Right lobe of liver (tissue), 6 donors: ENCODE data around the gene SART1. TPM values are rescaled to one million over a fixed set of nuclear protein-coding genes. Genes with fewer than 3 reads are reported as not detected.

Source experiments
- ATAC-seq, 4 donors: fragments of 200-7000 bp; cut with Tn5 transposase; one replicate each; pipeline ENCODE4 v1.9.1; 2020; ENCODE audit warnings: mild to moderate bottlenecking in 4 of 4, moderate library complexity in 4 of 4
- DNase-seq, 3 donors: peaks; one replicate each; pipeline ENCODE4 v3.0.0-alpha.2; 2020
- H3K27ac ChIP-seq, 3 donors: fragments of 200-600 bp; one replicate each; pipeline ENCODE4 v1.8.0; 2022
- H3K27me3 ChIP-seq, 2 donors: fragments of 200-600 bp; one replicate each; pipeline ENCODE4 v1.8.0; 2022
- H3K36me3 ChIP-seq, 4 donors: fragments of 200-600 bp; sonication (generic) in 1 of 4; one replicate each; pipeline versions ENCODE4 v1.5.1 to v1.8.0; 2017 to 2022; ENCODE audit warnings: control low read depth in 1 of 4
- H3K4me1 ChIP-seq, 4 donors: fragments of 200-600 bp; sonication (generic) in 1 of 4; one replicate each; pipeline versions ENCODE4 v1.5.1 to v1.8.0; 2017 to 2022; ENCODE audit warnings: control low read depth in 1 of 4
- H3K4me3 ChIP-seq, 3 donors: fragments of 200-600 bp; one replicate each; pipeline ENCODE4 v1.8.0; 2022
- H3K9me3 ChIP-seq, 4 donors: fragments of 200-600 bp; sonication (generic) in 1 of 4; one replicate each; pipeline versions ENCODE4 v1.5.1 to v1.8.0; 2017 to 2022; ENCODE audit warnings: control low read depth in 1 of 4
- CTCF ChIP-seq, 4 donors: fragments of 200-600 bp in 3 of 4; fragments of 450-650 bp in 1 of 4; IDR thresholded peaks; one replicate each; pipeline versions ENCODE4 v1.5.1 to v1.8.0; 2016 to 2022; ENCODE audit warnings: antibody characterized with exemption in 4 of 4, mild to moderate bottlenecking in 2 of 4
- POLR2A ChIP-seq: fragments of 450-650 bp; IDR thresholded peaks from one replicate; pipeline ENCODE4 v1.6.1; 2017; ENCODE audit warnings: antibody characterized with exemption, mild to moderate bottlenecking
- WGBS: methylation state at CpG from one replicate; pipeline ENCODE4 v1.1.6; 2018; ENCODE audit warnings: low coverage, low lambda C conversion rate; ENCODE audit not compliant: insufficient coverage; ENCODE audit errors: missing lambda C conversion rate; 5-methylcytosine and 5-hydroxymethylcytosine counted together
- intact Hi-C, 2 donors: fragments of 100-400 bp; cut with DNase I; formaldehyde crosslinking; loops; one replicate each; pipeline versions ENCODE4 v1.11.2 to v1.14.1; 2022
- total RNA-seq, 6 experiments: library from RNA; depleted of rRNA in 2 of 6; stranded (reverse); fragments of >200 nt in 2 of 6; fragmentation: NEBNext Ultra II Directional in 3 of 6; extraction: Animal tissue kit (Norgen Biotek cat#: 25700) in 3 of 6; gene quantifications; one replicate each; pipeline versions ENCODE4 v1.1.0 to v1.2.4, GENCODE V29; 2016 to 2023
- donor health status: DM: no; HTN: yes; CAD: no.
- donor health status: DM: no; HTN: no; CAD: no.
- donor health status: DM: no; HTN: no; CAD: no.
- donor health status: DM: no; HTN: yes; CAD: no.
- donor health status: DM: no; HTN: yes; CAD: no.

The SART1 gene
- total RNA-seq, 6 experiments from 2014 or later, result 14.3 to 34.1 (median 20.6) TPM

- Histone ChIP-seq H3K27ac (peak within 1 kb of the TSS; percentile 84 to 90 (median 85)), H3K36me3 (peaks cover 0 to 11% (median 3%) of the 10 kb centered on the region in 4 donors), H3K9me3 (no peaks in the 10 kb centered on the region), H3K27me3 (no peaks in the 10 kb centered on the region), H3K4me1 (peaks cover 0 to 21% (median 9%) of the 10 kb centered on the region in 4 donors), H3K4me3 (peak within 1 kb of the TSS; percentile 98)
- 41% methylated on average over 5 of the region's 77 CpGs for WGBS
- peak; percentile 70 for TF ChIP-seq POLR2A
- TF ChIP-seq CTCF (IDR thresholded peaks at IDR 0.05), result peak in 1 of 4 donors; percentile 4
- ATAC-seq (no peak), DNase-seq (no peak)
- intact Hi-C loops, result no loop called here
Measured at GRCh38 chr11:65918211-65919140, 43.1 kb upstream of the SART1 start, which contains the start of gene C11orf68. Gene C11orf68 (minus strand): TSS chr11:65919062. CDS start chr11:65919031, 31 bp downstream.

- peaks cover 0 to 11% (median 3%) of the 10 kb centered on the region in 4 donors for H3K36me3 ChIP-seq
- no peaks in the 10 kb centered on the region for H3K27me3 ChIP-seq
- ATAC-seq (peak; percentile 90 to 97 (median 94)), DNase-seq (peak; percentile 100)
- peak within 1 kb of the TSS; percentile 98 for H3K4me3 ChIP-seq
- peaks cover 0 to 21% (median 9%) of the 10 kb centered on the region in 4 donors for H3K4me1 ChIP-seq
- WGBS, result 0% methylated on average over 1 of the region's 59 CpGs
- H3K9me3 ChIP-seq, result no peaks in the 10 kb centered on the region
- intact Hi-C loops, result no loop called here
- TF ChIP-seq CTCF (IDR thresholded peaks at IDR 0.05), result peak in 1 of 4 donors; percentile 2
- peak; percentile 54 for TF ChIP-seq POLR2A
- peak within 1 kb of the TSS; percentile 84 to 90 (median 85) for H3K27ac ChIP-seq
Measured at GRCh38 chr11:65919141-65919572, 42.4 kb upstream of the SART1 start, which contains the start of gene DRAP1. Gene DRAP1 (plus strand): TSS chr11:65919426. CDS start chr11:65919502, 76 bp downstream.

GRCh38 chr11:65919573-65920371 is 41.8 kb upstream of the SART1 start:
- peak; percentile 56 to 71 (median 60) for DNase-seq
- peaks cover 0 to 21% (median 9%) of the 10 kb centered on the region in 4 donors for H3K4me1 ChIP-seq
- H3K27ac ChIP-seq, result peak overlapping the region; percentile 60 to 85 (median 78)
- H3K9me3 ChIP-seq, result no peaks in the 10 kb centered on the region
- peaks cover 0 to 11% (median 3%) of the 10 kb centered on the region in 4 donors for H3K36me3 ChIP-seq
- intact Hi-C loops, result no loop called here
- H3K27me3 ChIP-seq, result no peaks in the 10 kb centered on the region
- 5% methylated on average over 7 of the region's 60 CpGs for WGBS
- peak overlapping the region; percentile 97 to 98 (median 98) for H3K4me3 ChIP-seq
- ATAC-seq, result peak; percentile 27 to 43 (median 41)
- TF ChIP-seq CTCF (IDR thresholded peaks at IDR 0.05), result no peak
- no peak for TF ChIP-seq POLR2A

GRCh38 chr11:65920372-65920802 is 41.1 kb upstream of the SART1 start:
- intact Hi-C loops, result no loop called here
- H3K9me3 ChIP-seq, result no peaks in the 10 kb centered on the region
- TF ChIP-seq POLR2A (no peak), CTCF (IDR thresholded peaks at IDR 0.05) (no peak)
- peak overlapping the region; percentile 97 to 98 (median 98) for H3K4me3 ChIP-seq
- no peak for ATAC-seq
- H3K27ac ChIP-seq, result no peak overlapping the region
- peak in 1 of 3 donors; percentile 44 for DNase-seq
- 63% methylated on average over 7 of the region's 15 CpGs for WGBS
- peaks cover 0 to 21% (median 9%) of the 10 kb centered on the region in 4 donors for H3K4me1 ChIP-seq
- H3K27me3 ChIP-seq, result no peaks in the 10 kb centered on the region
- H3K36me3 ChIP-seq, result peaks cover 0 to 11% (median 3%) of the 10 kb centered on the region in 4 donors
